GM21526 (cell line): ENCODE data around the gene PYDC1.
"Not testable (repeated sequence)": the region's sequence is repeated elsewhere in the genome, so short reads cannot be mapped to it uniquely, and the experiment has no call there.

Experiments
- ATAC-seq: cut with Tn5 transposase; IDR thresholded peaks from one replicate; pipeline ENCODE4 v1.9.1; 2021; ENCODE audit warnings: moderate library complexity; ENCODE audit not compliant: unreplicated experiment, low FRiP score

PYDC1 gene

DNA sequence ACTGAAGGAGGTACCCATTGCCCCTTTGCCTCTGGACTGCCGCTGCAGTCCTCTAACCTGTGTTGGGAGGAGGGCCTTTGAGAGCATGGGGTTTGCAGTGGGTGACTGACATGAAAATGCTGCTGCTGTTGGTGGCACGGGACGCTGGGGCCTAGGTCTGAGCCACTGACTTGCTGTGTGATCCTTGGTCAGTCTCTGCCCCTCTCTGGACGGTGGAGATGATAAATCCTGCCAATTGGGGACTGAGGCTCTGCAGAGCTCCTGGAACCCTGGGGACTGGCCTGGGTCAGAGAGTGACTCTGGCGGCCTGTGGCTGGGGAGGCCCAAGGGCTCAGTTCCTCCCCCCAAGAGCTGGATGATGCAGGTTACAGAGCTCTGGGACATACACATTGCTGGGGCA lies 6.1 kb upstream of the PYDC1 start:
- ATAC-seq = no peak

DNA sequence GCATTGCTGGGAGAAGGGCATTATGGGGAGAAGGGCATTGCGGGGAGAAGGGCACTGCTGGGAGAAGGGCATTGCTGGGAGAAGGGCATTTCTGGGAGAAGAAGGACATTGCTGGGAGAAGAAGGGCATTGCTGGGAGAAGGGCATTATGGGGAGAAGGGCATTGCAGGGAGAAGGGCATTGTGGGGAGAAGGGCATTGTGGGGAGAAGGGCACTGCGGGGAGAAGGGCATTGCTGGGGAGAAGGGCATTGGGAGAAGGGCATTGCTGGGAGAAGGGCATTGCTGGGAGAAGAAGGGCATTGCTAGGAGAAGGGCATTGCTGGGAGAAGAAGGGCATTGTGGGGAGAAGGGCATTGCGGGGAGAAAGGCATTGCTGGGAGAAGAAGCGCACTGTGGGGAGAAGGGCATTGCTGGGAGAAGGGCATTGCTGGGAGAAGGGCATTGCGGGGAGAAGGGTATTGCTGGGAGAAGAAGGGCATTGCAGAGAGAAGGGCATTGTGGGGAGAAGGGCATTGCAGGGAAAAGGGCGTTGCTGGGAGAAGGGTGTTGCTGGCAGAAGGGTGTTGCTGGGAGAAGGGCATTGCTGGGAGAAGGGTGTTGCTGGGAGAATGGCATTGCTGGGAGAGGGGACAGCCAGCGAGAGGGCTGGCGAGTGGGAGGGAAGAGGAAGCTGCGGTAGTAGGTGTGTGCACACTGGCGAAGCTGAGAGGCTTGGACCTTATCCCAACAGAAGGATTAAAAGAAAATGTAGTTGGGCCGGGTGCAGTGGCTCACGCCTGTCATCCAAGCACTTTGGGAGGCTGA lies 4.6 kb upstream of the PYDC1 start:
- ATAC-seq = no peak

DNA sequence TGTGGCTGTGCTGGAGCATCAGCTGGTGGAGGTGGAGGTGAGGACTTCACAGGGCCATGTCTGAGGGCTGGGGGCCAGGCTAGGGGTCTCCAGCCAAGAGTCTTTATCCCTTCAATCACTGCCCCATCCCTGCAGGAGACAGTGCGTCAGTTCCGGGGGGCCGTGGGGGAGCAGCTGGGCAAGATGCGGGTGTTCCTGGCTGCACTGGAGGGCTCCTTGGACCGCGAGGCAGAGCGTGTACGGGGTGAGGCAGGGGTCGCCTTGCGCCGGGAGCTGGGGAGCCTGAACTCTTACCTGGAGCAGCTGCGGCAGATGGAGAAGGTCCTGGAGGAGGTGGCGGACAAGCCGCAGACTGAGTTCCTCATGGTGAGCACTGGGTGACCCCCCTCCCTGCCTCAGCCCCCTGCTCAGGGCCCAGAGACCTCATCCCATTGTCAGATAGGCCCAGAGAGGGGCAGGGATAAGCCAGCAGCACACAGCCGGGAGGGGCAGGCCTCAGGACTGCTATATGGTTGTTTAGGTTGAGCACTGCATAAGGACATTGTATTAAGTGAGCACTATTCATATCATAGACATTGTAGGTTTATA lies 2.3 kb upstream of the PYDC1 start:
- ATAC-seq = no peak

DNA sequence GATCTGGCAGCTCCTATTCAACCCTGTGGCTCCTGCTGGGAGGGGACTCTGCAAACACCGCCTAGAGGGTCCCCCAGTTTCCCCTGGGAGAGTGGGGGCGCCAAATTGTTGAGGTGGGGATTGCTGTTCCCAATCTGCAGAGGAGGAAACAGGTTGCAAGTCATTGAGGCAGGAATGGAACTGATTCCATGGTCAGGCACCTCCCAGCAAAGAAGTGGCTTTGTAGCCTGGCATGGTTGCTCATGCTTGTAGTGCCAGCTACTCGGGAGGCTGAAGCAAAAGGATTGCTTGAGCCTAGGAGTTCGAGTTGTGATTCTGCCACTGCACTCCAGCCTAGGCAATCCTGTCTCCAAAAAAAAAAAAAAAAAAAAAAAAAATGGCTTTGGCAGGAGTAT lies 198 bp upstream of the PYDC1 start:
- ATAC-seq = no peak

DNA sequence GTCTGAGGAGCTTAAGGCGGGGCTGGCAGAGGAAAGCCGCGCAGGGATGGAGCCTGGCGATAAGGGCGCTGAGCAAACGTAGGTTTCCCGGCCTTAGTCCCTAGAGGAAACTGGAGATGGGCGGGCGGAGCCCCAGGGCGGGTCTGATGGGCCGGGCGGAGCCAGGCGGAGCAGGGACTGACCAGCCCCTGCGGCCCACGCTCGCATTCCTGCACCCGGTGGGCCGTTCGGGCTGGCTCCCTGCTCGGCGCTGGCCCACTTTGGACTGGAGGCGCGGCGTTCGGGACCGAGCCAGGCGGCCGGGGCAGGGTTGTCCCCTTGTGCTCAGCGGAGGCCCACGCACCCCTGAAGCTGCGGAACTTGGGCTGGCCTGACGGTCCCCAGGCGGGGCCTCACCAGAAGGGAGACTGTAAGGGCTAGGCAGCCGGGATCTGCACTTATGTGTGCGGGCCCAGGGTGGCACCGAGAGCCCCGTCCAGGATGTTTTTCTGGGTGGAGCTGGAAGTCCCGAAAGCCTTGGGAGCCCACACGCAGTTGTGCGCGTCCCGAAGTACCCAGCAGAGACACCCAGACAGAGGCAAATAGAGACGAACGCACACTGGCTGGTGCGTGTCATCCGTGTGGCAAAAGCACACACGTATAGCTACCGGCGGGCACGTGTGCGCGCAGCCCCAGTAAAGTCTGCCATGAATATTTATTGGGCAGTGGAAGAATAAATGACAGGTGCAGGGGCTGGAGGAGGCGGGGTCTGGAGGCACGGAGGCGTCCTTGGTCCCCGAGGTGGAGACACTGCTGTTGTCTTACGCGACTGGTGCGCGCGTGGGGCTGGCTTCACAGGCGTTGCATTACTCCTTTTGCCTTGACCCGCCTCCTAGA lies 1.4 kb downstream of the PYDC1 start:
- ATAC-seq = no peak

DNA sequence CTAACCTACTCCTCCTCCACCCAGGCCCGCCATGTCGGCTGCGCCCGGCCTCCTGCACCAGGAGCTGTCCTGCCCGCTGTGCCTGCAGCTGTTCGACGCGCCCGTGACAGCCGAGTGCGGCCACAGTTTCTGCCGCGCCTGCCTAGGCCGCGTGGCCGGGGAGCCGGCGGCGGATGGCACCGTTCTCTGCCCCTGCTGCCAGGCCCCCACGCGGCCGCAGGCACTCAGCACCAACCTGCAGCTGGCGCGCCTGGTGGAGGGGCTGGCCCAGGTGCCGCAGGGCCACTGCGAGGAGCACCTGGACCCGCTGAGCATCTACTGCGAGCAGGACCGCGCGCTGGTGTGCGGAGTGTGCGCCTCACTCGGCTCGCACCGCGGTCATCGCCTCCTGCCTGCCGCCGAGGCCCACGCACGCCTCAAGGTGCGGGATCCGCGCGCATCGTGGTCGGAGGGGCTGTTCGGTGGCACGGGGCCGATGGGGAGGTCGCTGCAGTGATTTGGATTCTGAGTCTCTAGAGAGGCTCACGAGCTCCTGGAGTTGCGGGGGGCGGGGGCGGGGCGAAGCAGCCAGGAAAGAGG lies 2.1 kb downstream of the PYDC1 start:
- no peak for ATAC-seq

DNA sequence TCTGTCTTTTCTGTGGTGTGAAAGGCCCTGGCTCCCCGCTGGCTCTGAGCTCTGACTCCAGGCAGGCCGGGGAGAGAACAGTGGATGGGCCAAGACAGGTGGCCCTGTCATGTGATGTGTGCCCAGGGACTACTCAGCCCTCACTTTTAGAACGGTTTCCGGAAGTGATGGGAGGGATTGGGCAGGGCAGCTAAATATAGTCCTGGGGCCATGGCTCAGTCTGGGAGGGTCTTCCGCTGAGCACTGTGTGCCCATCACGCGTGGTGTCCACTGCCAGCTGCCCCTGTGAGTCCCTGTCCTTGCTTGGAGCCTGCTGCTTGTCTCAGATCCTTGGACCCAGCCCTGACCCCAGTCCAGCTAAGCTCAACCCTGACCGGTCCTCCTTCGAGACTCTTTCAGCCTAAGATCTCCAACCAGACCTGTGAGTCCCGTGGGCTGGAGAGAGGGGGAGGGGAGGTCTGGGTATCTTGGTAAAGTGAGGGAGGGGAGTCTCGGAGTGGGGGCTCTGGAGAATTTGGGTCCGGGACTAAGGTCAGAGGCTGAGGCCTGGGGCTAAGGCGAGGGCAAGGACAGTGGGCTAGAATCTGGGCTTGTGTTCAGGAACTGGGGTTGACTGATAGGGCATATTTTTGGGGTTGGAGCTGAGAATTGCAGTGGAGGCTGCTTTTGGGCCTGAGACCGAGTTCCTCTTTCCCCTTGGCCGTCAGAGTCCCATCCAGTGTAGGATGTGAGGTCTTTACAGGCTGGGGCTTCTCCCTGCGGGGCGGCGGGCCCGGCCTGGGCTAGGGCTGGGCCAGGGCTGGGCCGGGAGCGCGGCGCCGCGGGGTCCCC lies 2.8 kb downstream of the PYDC1 start, which contains the start of gene TRIM72:
TRIM72 (plus strand) TSS at position 243 of the 831 bp plus-strand sequence. CDS start 620 bp downstream, outside the sequence.
- no peak for ATAC-seq

DNA sequence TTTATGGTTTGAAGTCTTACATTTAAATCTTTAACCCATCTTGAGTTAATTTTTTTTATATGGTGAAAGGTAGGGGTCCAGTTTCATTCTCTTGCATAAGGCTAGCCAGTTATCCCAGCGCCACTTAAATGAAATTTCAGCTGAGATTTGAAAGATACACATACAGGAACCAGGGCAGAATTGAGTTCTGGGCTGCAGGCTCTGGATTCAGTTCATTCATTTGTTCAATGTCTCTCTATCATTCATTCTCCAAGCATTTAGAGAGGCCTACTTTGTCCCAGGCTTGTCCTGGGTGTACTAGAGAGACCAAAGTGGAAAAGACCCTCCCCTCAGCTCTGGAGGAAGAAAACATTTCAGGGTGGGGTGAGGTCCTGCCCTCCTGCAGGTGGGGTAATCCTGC lies 3.6 kb downstream of the PYDC1 start:
- ATAC-seq = no peak

DNA sequence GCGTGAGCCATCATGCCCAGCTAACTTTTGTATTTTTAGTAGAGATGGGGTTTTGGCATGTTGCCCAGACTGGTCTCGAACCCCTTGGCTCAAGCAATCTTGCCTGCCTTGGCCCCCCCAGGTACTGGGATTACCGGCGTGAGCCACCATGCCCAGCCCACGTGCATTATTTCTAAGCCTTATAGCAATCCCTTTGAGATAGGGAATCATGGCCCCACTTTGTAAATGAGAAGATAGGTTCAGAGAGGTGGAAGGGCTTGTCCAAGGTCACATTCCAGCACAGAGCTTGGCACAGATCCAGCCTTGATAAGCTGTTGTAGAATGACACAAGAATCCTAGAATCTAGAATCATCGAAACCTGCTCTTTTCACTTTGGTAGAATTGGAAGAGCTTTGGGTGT lies 10.2 kb downstream of the PYDC1 start:
- no peak for ATAC-seq

DNA sequence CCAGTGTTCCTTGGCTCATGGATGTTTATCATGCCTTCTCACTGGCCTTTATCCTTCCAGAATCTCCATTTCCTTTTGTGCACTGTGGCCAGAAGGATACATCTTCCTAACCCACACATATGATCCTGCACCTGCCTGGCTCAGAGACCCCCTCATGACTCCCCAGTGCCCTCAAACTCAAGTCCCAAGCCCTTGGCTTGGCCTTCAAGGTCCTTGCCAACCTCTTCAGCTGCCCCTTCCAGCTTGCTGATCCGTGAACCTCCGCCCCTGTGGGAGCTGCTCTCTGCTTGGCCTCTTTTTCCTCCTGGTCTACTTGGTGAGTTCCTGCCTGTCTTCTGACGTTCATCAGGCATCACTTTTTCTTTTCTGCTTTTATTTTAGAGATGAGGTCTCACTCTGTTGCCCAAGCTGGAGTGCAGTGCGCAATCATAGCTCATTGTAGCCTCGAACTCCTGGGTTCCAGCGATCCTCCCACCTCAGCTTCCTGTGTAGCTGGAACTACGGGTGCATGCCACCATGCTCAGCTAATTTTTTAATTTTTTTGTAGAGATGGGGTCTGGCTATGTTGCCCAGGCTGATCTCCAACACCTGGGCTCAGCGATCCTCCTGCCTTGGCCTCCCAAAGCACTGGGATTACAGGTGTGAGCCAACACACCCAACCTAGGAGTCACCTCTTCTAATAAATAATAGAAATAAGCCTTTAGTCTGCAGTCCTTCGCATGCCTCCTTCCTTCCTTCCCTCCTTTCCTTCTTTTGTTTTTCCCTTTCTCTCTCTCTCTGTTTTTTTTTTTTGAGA lies 11.9 kb downstream of the PYDC1 start:
- no peak for ATAC-seq

DNA sequence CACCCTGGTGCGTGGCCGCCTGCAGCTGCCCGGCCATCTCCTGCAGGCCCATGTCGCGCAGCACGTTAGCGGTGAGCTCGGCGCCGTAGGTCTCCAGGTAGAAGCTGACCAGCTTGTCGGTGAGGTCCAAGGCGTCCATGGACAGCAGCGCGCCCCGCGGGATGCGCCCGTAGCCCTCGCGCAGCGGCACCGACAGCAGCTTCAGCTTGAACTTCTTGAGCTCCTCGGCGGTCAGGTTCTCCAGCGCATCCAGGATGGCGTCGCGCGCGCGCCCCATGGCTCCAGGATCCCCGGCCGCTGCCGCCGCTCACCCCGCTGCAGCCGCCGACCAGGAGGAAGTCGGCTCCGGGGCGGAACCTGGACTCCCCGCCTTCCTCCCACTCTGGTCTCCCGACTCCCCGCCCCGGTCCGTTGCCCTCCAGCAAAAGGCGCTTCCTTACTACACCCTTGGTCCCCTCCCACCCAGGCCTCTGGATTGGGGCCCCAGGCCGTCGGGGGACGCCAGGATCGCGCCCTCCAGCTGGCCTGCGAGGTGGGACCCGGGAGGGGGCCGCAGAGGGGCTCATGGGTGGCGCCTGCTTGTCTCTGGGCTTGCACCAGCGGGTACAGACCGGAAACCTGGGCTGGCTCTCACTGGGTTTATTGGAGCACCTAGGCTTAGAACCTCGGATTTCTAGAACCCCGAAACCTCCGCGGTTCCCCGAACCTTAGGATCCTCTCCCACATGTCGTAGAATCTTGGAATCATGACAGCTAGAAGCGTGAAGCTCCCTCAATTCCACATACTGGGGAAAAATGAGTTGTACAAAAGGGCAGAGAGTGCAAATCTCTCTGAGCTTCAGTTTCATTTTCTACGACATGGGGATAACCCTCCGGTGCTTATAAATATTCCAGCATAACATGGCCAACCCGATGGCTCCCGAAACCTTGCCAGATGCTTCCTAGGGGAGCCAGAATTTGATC lies 14.2 kb downstream of the PYDC1 start, which contains the start of gene PYCARD:
PYCARD (minus strand) TSS at position 347 of the 962 bp plus-strand sequence; CDS start at position 277, 70 bp downstream.
- peak; percentile 35 for ATAC-seq

DNA sequence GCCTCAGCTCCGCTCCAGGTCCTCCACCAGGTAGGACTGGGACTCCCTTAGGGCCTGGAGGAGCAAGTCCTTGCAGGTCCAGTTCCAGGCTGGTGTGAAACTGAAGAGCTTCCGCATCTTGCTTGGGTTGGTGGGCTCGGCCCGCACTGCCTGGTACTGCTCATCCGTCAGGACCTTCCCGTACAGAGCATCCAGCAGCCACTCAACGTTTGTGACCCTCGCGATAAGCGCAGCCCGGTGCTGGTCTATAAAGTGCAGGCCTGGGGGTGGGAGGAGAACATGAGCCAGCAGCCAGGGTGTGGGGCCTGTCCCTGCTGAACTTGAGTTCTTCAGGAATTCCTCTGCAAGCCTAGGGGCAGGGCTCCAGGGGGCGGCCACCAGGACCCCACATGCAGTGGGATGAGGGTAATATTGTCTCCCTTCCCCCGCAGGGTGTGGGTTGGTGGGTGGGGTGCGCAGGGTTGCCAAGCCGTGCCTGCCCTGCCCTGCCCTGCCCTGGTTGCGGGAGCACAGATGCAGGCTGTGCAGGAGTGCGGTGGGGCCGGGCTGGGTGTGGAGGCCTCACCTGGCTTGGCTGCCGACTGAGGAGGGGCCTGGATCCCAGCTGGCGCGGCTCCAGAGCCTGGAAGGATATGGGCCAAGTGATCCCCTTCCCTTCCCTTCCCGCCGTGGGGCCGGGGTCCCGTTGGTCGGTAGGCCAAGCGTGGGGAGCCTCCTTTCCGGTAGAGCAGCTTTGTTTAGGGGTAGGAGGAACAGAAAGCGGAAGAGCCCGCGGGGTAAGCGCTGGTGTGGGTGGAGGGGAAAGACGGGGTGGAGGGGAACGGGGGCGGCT lies 15.1 kb downstream of the PYDC1 start:
- ATAC-seq = peak; percentile 46

DNA sequence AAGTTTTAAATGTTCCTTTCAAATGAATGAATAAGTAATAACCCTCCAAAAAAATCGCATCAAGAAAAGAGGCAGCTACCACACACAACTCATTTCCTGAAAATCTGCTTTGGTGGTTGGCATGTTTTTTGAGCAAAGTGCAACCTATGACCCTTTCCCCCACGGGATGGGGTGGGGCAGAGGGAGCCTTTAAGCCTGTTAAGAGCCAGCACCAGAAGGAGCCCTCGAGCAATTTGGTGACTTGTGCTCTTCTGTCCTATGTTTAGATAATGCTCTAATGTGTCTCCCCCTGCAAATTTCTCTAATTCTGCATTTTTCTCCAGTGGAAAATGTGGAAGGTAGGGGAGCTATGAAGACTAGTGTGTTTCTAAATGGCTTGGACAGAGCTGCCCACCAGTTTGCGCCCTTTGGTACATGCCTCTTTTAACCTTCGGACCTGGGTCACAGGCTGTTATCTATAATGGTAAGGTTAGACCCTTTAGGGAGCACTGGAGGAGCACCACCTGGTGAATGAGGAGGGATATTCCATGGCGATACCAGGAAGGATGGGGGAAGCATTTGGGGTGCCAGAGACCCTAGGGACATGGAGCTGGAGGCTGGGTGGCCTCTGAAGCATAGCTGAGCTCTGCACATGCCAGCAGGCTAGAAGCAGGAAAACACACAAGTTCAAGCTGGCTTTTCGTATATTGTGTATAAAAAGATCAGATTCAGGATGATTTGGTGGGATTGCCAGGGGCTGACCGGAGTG lies 15.9 kb downstream of the PYDC1 start:
- no peak for ATAC-seq

DNA sequence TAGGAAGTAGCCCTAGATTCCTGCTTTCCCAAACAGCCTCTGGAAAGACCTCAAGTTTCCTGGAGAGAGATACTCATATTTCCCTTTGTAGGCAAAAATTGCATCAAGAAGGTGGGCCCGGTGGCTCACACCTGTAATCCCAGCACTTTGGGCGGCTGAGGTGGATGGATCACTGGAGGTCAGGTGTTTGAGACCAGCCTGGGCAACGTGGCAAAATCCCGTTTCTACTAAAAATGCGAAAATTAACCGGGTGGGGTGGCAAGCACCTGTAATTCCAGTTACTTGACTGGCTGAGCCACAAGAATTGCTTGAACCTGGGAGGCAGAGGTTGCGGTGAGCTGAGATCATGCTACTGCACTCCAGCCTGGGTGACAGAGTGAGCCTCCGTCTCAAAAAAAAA lies 16.8 kb downstream of the PYDC1 start:
- not testable (repeated sequence) for ATAC-seq

DNA sequence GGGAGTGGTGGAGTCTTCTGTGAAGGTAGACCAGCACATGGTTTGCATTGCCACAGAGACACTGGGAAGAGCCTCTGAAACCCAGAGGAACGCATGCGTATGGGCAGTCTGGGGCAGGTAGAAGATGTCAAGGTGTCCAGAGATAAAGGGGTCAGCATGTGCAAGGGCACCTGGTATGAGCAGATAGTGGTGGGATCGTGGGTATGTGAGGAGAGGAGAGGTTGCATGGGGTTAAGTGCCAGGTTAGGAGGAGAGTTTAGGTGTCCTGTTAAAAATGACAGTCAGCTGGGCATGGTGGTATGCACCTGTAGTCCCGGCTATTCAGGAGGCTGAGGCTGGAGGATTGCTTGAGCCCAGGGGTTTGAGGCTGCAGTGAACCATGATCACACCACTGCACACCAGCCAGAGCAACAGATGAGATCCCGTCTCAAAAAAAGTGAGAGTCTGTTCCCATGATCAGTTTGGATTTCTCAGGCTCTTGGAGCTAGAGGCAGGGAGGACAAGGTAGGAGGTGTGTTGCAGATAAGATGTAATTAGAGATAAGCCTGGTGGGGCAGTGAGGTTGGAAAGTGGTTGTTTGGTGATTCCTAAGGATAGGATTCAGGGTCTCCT lies 17.4 kb downstream of the PYDC1 start:
- ATAC-seq = no peak
